ENCODE results near the gene INPPL1. TPM values are rescaled to one million over a fixed set of nuclear protein-coding genes. Genes with fewer than 3 reads are reported as not detected.

Gene INPPL1
- total RNA-seq, 2 experiments from 2014 or later, result 103 to 195 TPM

- BruUV-seq (replicated peaks), result no TSS peak
- no peak for TF ChIP-seq CTCF (conservative IDR thresholded peaks at IDR 0.05; ENCODE audit: low read length)
- H3K4me2 ChIP-seq (ENCODE audit: low read length), result no peak overlapping the region
- ChIA-PET POLR2A (no interaction called here), CTCF (ENCODE audit: unreplicated experiment) (interaction anchor here (0.5 kb wide), 1 partner anchor 203 kb away, joined by 3 read pairs; no protein-coding TSS in a partner anchor)
- peaks cover 23% of the 10 kb centered on the region for H3K4me1 ChIP-seq (ENCODE audit: insufficient read depth, low read length, poor library complexity, severe bottlenecking)
- H4K20me1 ChIP-seq (ENCODE audit: insufficient read depth, low read length), result no peaks in the 10 kb centered on the region
- H3K9me3 ChIP-seq (ENCODE audit: low read length), result no peaks in the 10 kb centered on the region
- no peak overlapping the region for H2AFZ ChIP-seq (ENCODE audit: low read length)
- no peak for DNase-seq (ENCODE audit: low spot score)
- H3K4me3 ChIP-seq (ENCODE audit: low read depth, low read length, poor library complexity, severe bottlenecking), result no peak overlapping the region
- no peaks in the 10 kb centered on the region for H3K9me2 ChIP-seq (ENCODE audit: insufficient read depth, low read length)
- peaks cover 16% of the 10 kb centered on the region; the same call in 1 of the 2 replicates for H3K79me2 ChIP-seq (ENCODE audit: insufficient read depth, low read depth, low read length)
- H3K36me3 ChIP-seq (ENCODE audit: insufficient read depth, low read length), result peaks cover 68% of the 10 kb centered on the region
- intact Hi-C loops (cut with micrococcal nuclease; ENCODE audit: unreplicated experiment), result no loop called here
- H3K27ac ChIP-seq (ENCODE audit: low read depth, low read length, poor library complexity, severe bottlenecking), result no peak overlapping the region
Observed at GRCh38 chr11:72228229-72228843, 3.8 kb downstream of the INPPL1 start.

GRCh38 chr11:72228844-72229231 lies 4.3 kb downstream of the INPPL1 start:
- CTCF ChIA-PET (ENCODE audit: unreplicated experiment), result no interaction called here
- intact Hi-C loops (cut with micrococcal nuclease; ENCODE audit: unreplicated experiment), result no loop called here
- H3K36me3 ChIP-seq (ENCODE audit: insufficient read depth, low read length), result peaks cover 73% of the 10 kb centered on the region

More at GRCh38 chr11:72228844-72229231, 4.3 kb downstream of the INPPL1 start:
- Histone ChIP-seq H4K20me1 (ENCODE audit: insufficient read depth, low read length) (no peaks in the 10 kb centered on the region), H3K4me2 (ENCODE audit: low read length) (no peak overlapping the region), H3K4me1 (ENCODE audit: insufficient read depth, low read length, poor library complexity, severe bottlenecking) (peaks cover 23% of the 10 kb centered on the region), H3K4me3 (ENCODE audit: low read depth, low read length, poor library complexity, severe bottlenecking) (no peak overlapping the region), H3K27ac (ENCODE audit: low read depth, low read length, poor library complexity, severe bottlenecking) (no peak overlapping the region), H3K9me2 (ENCODE audit: insufficient read depth, low read length) (no peaks in the 10 kb centered on the region), H3K79me2 (ENCODE audit: insufficient read depth, low read depth, low read length) (peaks cover 16% of the 10 kb centered on the region; the same call in 1 of the 2 replicates), H2AFZ (ENCODE audit: low read length) (no peak overlapping the region), H3K9me3 (ENCODE audit: low read length) (no peaks in the 10 kb centered on the region)
- DNase-seq (ENCODE audit: low spot score), result no peak
- BruUV-seq (replicated peaks), result no TSS peak
- POLR2A ChIA-PET, result no interaction called here
- TF ChIP-seq EZH2phosphoT487 (IDR thresholded peaks at IDR 0.05; ENCODE audit: borderline replicate concordance, low read depth, low read length) (no peak), CTCF (conservative IDR thresholded peaks at IDR 0.05; ENCODE audit: low read length) (no peak)
